Measurements from ENCODE around the gene FBXW10B. TPM values are rescaled to one million over a fixed set of nuclear protein-coding genes. Genes with fewer than 3 reads are reported as not detected.

Gene FBXW10B
- total RNA-seq, 1 experiment from 2014 or later = 3.2 TPM

Small RNAs within 50 kb of the gene (small RNA-seq; reads per million reads assigned to genes)
- 0 reads per million in 2 experiments for gene AC005838.1
- 0 reads per million in 2 experiments for gene RF00090

Other genes starting within 250 kb of the FBXW10B start
- 2.6 and 7.6 TPM in 2 replicates for gene CDRT4, start 152.1 kb downstream of the FBXW10B start, total RNA-seq (2014; rRNA removed; shearing (Covaris generic))
- gene TVP23C, start 56.2 kb downstream of the FBXW10B start, total RNA-seq (2014; rRNA removed; shearing (Covaris generic)) = 14.7 and 21.7 TPM in 2 replicates
- 382 and 385 TPM in 2 replicates for gene TRIM16, start 64.6 kb upstream of the FBXW10B start, total RNA-seq (2014; rRNA removed; shearing (Covaris generic))
- 42.9 and 43.8 TPM in 2 replicates for gene ZNF286A, start 80.0 kb upstream of the FBXW10B start, total RNA-seq (2014; rRNA removed; shearing (Covaris generic))
- gene TBC1D26, start 112.6 kb upstream of the FBXW10B start, total RNA-seq (2014; rRNA removed; shearing (Covaris generic)) = 0.35 TPM in 1 of 2 replicates, not detected in the other

Data from NCI-H460 (cell line).